ENCODE measurements around the gene DAAM2.
A peak's percentile ranks its signal among the peaks of the same experiment; 100 is the strongest.

The DAAM2 gene

DNA sequence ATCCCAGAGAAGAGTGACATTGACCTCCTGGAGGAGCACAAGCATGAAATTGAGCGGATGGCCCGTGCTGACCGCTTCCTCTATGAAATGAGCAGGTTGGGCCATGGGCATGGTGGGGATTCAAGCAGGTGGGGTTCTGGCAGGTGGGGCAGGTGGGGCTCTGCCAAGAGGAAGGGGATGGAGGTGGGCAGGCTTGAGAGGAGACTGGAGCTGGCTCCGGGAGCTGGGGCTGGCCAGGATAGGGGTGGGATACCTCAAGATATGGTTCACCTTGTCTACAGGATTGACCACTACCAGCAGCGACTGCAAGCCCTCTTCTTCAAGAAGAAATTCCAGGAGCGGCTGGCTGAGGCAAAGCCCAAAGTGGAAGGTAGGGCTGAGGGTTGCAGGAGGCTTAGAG, 99.2 kb downstream of the DAAM2 start:
- no peak for DNase-seq

- DNase-seq: no peak
Measured at GRCh38 chr6:39891976-39892375, 99.8 kb downstream of the DAAM2 start.

- no peak for DNase-seq
Measured at GRCh38 chr6:39892490-39893129, 100.4 kb downstream of the DAAM2 start.

DNA sequence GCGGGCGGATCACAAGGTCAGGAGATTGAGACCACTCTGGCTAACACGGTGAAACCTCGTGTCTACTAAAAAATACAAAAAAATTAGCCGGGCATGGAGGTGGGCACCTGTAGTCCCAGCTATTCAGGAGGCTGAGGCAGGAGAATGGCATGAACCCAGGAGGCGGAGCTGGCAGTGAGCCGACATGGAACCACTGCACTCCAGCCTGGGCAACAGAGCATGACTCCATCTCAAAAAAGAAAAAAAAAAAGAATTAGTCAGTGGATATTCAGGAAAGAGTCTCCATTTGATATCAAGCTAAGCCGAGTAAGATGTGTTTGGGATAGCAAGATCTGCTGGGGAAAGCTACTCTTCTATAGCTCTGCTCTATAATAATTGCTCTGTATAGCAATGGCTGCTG, 101.1 kb downstream of the DAAM2 start:
- no peak for DNase-seq

- no peak for DNase-seq
Measured at GRCh38 chr6:39896701-39897100, 104.5 kb downstream of the DAAM2 start.

DNA sequence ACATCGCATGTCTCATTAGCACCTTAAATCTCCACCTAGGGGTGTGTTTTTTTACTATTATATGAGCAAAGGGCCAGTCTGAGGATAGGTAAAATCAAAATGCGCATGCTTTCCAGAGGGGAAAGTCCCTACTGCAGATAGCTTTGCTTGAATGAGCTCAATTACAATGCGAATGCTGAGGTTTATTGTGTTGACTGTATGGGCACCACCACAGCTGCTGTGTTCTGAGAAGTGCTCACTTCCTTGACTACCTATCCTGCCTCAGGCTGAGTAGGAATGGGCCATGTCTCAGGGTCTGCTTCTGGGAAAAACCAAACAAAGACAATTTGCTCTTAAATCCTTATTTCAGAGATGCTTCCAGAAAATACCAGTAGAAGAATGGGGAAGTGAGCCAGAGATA, 105.5 kb downstream of the DAAM2 start:
- no peak for DNase-seq

DNA sequence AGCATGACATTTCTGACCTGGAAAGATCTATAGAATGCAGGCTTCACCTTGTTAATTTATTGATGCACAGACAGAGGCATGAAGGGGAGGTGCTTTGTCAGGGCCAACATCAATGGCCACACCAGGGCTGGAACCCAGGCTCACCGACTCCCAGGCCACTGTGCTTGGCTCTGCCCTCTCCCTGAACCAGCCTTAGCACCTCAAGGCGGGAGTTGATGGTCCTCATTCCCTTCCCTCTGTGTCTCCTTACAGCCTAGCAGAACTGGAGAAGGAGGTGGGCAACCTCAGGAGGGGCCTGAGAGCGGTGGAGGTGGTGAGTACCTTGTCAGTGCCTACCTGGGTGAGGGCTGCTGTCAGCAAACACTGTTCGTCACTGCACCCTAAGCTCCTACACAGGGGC, 106.4 kb downstream of the DAAM2 start:
- DNase-seq: no peak

GRCh38 chr6:39899554-39900295, 107.5 kb downstream of the DAAM2 start:
- no peak for DNase-seq

DNA sequence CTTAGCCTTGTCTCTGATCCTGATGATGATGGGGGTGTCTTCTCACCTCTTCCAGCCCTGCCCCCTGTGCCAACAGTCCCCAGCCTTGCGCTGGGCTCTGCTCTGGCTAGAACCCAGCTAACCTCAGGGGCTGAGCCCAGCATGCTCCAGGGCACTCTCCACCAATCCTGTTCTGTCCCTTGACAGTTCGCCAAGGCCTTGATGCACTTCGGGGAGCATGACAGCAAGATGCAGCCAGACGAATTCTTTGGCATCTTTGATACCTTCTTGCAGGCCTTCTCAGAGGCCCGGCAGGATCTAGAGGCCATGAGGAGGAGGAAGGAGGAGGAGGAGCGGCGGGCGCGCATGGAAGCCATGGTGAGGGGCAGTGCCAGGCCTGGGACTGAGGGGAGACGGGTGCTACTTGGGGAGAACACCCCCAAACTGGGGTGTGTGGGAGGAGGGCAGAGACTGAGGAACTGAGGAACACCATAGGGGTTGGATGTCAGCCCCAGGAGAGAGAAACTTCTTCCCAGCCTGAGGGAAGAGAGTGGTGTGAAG, 109.0 kb downstream of the DAAM2 start:
- DNase-seq: no peak

- no peak for DNase-seq
Measured at GRCh38 chr6:39901670-39902069, 109.5 kb downstream of the DAAM2 start.

GRCh38 chr6:39902136-39902535, 110.0 kb downstream of the DAAM2 start:
- DNase-seq: no peak

DNA sequence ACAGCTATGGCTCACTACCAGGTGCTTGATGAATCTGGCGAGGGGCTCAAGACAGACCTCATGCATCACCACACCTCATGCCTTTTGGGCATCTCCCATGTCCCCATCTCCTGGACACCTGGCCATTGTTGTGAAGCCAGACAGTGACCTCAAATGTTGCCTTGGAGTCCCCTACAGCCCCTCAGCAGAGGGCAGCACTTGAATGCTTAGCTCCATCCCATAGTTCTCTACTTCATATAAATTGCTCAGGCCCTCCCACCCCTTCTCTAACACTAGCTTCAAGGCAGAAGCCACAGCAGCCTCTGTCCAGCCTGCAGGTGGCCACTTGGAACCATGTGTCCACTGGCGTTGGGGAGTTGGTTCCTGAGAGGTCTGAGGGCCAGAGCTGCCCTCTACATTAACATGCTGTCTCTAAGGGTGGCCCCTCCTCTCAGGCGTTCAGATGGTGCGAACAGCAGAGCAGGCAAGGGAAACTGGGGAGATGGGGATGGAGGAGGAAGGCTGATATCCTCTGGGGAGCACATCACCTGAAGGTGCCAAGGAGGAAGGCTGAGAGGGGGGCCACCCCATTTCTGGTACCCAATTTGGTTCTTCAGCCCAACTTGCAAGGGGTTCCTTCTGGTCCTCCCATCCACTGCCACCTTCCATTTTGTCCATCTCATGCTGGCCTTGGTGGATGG, 110.8 kb downstream of the DAAM2 start:
- no peak for DNase-seq

- DNase-seq: no peak
Measured at GRCh38 chr6:39903656-39904055, 111.5 kb downstream of the DAAM2 start.

- DNase-seq: no peak
Measured at GRCh38 chr6:39904946-39905639, 112.9 kb downstream of the DAAM2 start.

GRCh38 chr6:39905640-39905975, 113.4 kb downstream of the DAAM2 start:
- DNase-seq: no peak

DNA sequence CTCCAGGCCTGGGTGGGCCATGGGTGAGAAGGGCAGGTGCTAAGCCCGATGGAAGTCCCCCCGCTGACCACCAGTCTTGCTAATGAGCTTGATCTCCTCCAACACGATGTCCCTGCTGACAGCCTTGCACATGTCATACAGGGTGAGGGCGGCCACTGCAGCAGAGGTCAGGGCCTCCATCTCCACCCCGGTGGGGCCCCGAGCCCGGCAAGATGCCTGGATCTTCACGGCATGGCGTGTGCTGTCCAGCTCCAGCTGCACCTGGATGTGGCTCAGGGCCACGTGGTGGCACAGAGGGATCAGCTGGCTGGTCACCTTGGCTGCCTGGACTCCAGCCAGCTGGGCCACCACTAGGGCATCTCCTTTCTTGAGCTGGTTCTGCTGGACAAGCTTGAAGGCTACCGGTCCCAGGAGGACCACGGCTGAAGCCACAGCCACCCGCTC, 114.2 kb downstream of the DAAM2 start:
- no peak for DNase-seq

DNA sequence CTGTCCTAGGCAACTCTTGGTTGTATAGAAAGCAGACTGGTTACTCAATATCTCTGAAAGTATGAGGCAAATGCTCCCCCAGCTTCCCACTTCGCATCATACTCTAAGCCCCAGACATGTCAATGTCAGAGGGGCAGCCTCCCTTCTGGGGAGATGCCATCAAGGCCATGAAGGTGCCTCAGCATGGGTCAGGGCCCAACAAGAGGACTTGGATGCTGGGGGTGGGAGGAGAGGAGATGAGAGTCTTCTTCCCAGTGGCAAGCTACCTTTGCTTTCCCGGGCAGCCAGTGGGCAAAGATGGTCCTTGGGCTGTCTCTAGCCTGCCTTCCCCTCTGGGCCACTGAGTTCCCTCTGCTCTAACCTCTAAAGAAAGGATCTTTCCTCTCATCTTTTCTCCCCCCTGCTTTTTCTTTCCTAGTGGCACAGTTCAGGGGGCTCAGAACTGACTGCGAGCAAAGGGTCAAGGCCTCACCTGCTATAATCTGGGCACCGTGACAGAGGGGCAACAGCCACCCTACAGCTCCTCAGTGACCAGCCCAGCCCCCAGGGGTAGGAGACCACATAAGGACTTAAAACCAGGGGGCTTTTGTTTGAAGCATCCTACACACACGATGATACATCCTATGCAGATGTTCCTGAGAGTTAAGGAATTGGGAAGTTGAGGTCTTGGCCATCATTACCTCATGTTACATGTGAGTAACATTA, 115.8 kb downstream of the DAAM2 start:
- no peak for DNase-seq

DNA sequence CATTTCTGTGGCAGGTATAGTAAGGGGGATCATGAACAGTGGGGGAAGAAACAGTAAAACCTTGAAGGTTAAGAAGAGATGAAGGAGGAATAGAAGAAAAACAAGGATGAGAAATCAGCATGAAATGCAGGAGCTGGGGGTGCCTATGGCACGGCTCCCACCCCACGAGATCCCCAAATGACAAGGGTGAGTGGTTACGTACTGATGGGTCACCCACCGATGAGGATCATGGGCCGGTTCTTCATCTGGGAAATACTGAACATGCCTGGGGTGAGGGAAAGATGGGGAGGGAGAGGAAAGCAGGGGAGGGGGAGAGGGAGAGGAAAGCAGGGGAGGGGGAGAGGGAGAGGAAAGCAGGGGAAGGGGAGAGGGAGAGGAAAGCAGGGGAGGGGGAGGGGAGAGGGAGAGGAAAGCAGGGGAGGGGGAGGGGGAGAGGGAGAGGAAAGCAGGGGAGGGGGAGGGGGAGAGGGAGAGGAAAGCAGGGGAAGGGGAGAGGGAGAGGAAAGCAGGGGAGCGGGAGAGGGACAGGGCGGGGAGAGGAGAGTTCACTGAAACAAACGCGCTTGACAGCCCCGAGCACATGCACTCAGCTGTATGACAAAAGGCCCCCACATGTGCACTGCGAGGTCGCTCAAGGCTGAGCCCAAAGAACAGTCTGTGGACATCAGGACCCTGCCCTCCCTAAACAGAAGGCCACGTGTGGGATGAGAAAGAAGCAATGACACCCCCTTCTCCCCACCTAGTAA, 116.8 kb downstream of the DAAM2 start:
- no peak for DNase-seq

DNA sequence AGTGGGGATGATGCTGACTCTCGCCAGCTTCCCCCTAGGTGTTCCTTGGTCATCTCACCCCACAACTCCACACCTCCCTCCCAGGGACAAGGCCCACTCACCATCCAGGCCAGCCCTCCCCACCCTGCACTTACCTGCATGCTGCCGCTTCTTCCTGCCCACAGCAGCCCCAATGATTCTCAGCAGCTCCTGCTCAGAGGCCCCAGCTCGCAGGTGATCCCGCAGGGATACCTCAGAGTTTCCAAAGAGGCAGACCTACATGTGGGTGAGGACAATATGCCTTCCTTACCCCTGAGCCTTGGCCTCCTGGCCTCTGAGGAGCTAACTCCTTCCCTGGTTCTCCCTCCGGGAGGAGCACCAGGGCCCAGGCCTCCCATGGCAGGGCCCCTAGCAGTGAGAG, 117.5 kb downstream of the DAAM2 start:
- no peak for DNase-seq

DNA sequence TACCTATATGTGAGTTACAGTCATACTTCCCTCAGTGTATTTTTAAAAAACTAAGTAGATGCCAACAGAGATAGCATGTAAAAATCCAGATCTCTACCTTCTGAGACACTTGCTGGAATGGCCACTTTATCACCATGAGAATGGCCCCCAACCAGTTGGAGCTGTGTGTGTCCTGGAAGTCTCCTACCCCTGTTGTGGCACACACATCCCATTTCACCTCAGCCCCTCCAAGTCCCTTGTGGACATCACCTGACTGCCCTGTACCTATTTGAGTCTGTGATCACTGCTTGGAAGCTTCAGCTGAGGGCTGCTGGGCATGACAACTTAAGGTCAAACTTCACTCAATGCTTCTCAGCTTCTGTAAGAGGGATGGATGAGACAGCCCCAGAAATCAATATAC, 118.0 kb downstream of the DAAM2 start:
- no peak for DNase-seq

DNA sequence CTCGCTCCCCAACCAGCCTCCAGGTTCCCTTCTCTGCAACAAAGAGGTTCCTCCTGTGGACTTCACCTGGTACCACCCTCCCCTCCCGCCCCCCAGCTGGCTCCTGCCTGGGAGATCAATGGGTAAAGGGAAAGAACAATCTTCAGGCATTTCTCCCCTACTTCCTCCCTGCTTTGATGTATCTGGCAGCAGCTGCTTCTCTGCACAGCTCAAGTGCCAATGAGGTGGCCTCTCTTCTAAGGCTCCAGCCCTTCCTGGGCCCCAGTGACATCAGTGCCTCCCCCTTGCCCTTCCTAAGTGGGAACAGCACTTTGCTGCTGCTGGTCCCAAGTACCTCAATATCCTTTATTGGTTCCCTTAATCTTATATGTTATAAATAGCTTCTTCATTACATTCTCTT, 118.6 kb downstream of the DAAM2 start:
- DNase-seq: no peak

- peak; percentile 44 for DNase-seq
Measured at GRCh38 chr6:39911513-39912125, 119.4 kb downstream of the DAAM2 start.

All from DMS79 (cell line).